GM12878 (cell line): ENCODE data around the gene FLVCR2. TPM values are rescaled to one million over a fixed set of nuclear protein-coding genes. Genes with fewer than 3 reads are reported as not detected.

Experiments
- ATAC-seq: fragments of 200-7000 bp; cut with Tn5 transposase; 3 replicates; pipeline ENCODE4 v1.9.1; 2020; ENCODE audit warnings: mild to moderate bottlenecking, moderate library complexity
- BruUV-seq: library from RNA; stranded (reverse); fragments of 400-500 nt; replicated peaks from 2 replicates; lab custom pipeline; 2021; lab: Mats Ljungman, UMichigan
- CTCF ChIA-PET: fragments of 300-600 bp; sonication (Branson Sonifier 250); formaldehyde crosslinking; extraction: SDS; loops from one replicate; lab custom pipeline; 2021; ENCODE audit warnings: inconsistent platforms; lab: Yijun Ruan, JAX
- POLR2A ChIA-PET: fragments of 350-600 bp; formaldehyde crosslinking; extraction: SDS; loops from one replicate; lab custom pipeline; 2021; ENCODE audit warnings: inconsistent platforms; lab: Charles Lee
- RAD21 ChIA-PET: fragments of 300-600 bp; sonication (Branson Sonifier 250); formaldehyde crosslinking; loops from one replicate; lab custom pipeline; 2023; ENCODE audit warnings: antibody characterized with exemption; ENCODE audit not compliant: unreplicated experiment; lab: Charles Lee
- SMC1A ChIA-PET: fragments of 300-600 bp; sonication (Branson Sonifier 250); formaldehyde crosslinking; loops from one replicate; lab custom pipeline; 2023; ENCODE audit not compliant: unreplicated experiment, uncharacterized antibody; lab: Charles Lee
- DNase-seq: peaks from one replicate; pipeline ENCODE4 v3.0.0-alpha.2; 2011; ENCODE audit warnings: low read depth, low spot score
- FAIRE-seq: peaks from 3 replicates; lab custom pipeline; 2011; peaks lifted over from hg19 to GRCh38; lab: Jason Lieb, UNC
- H2AFZ ChIP-seq: 2 replicates; pipeline ENCODE4 v1.6.0; 2011; ENCODE audit warnings: low read depth, low read length, control low read depth; ENCODE audit not compliant: control insufficient read depth
- H3K27ac ChIP-seq: 2 replicates; pipeline ENCODE4 v1.5.1; 2011; ENCODE audit warnings: control low read depth; ENCODE audit not compliant: control insufficient read depth, insufficient read depth
- H3K27me3 ChIP-seq, 2 experiments: replicated peaks in 1 of 2; 2 replicates each; pipeline versions ENCODE4 v1.6.0 to v1.6.1; 2011; ENCODE audit warnings: low read length in 1 of 2; ENCODE audit not compliant: control insufficient read depth in 2 of 2, insufficient read depth in 2 of 2
- H3K36me3 ChIP-seq, 2 experiments: 2 replicates each; pipeline ENCODE4 v1.5.1; 2011; ENCODE audit warnings: low read length in 1 of 2; ENCODE audit not compliant: control insufficient read depth in 2 of 2, insufficient read depth in 2 of 2
- H3K4me1 ChIP-seq: 2 replicates; pipeline ENCODE4 v1.6.1; 2011; ENCODE audit warnings: mild to moderate bottlenecking, low read length, moderate library complexity, mixed read lengths; ENCODE audit not compliant: control insufficient read depth, insufficient read depth
- H3K4me2 ChIP-seq: 2 replicates; pipeline ENCODE4 v1.6.0; 2011; ENCODE audit warnings: control low read depth; ENCODE audit not compliant: control insufficient read depth, insufficient read depth
- H3K4me3 ChIP-seq: fragments of 200-600 bp; sonication (generic); 2 replicates; pipeline ENCODE4 v1.5.1; 2016
- H3K79me2 ChIP-seq: 2 replicates; pipeline ENCODE4 v1.6.0; 2011; ENCODE audit warnings: low read length; ENCODE audit not compliant: control insufficient read depth, insufficient read depth
- H3K9ac ChIP-seq: 2 replicates; pipeline ENCODE4 v1.8.0; 2011; ENCODE audit warnings: low read length, control low read depth, mixed read lengths; ENCODE audit not compliant: control insufficient read depth, insufficient read depth
- H3K9me3 ChIP-seq: replicated peaks from 3 replicates; pipeline ENCODE4 v1.5.1; 2011; ENCODE audit warnings: mild to moderate bottlenecking, low read length; ENCODE audit not compliant: control insufficient read depth, insufficient read depth
- H4K20me1 ChIP-seq: 2 replicates; pipeline ENCODE4 v1.6.0; 2011; ENCODE audit not compliant: control insufficient read depth, insufficient read depth
- ASH2L ChIP-seq: fragments of 300-600, 200-600 bp; sonication (generic); IDR thresholded peaks from 2 replicates; pipeline ENCODE4 v1.6.1; 2017; ENCODE audit warnings: low read depth, mild to moderate bottlenecking, borderline replicate concordance
- CBFB ChIP-seq: IDR thresholded peaks from 2 replicates; pipeline ENCODE4 v1.6.1; 2016; ENCODE audit warnings: antibody characterized with exemption, low read depth
- CBX5 ChIP-seq: sonication (generic); IDR thresholded peaks from 2 replicates; pipeline ENCODE4 v1.6.1; 2016; ENCODE audit warnings: low read depth, moderate library complexity, mild to moderate bottlenecking, inconsistent platforms
- CREB1 ChIP-seq: IDR thresholded peaks from 2 replicates; pipeline ENCODE4 v1.6.1; 2012; ENCODE audit warnings: low read depth, mild to moderate bottlenecking, inconsistent platforms
- HDAC6 ChIP-seq: fragments of 200-600 bp; sonication (generic); IDR thresholded peaks from one replicate; pipeline ENCODE4 v1.8.0; 2017; ENCODE audit warnings: antibody characterized with exemption; ENCODE audit not compliant: unreplicated experiment
- JUNB ChIP-seq: IDR thresholded peaks from 2 replicates; pipeline ENCODE4 v1.6.1; 2016; ENCODE audit warnings: antibody characterized with exemption, mild to moderate bottlenecking
- LARP7 ChIP-seq: fragments of 450-650 bp; IDR thresholded peaks from 2 replicates; pipeline ENCODE4 v1.6.1; 2017; ENCODE audit warnings: mild to moderate bottlenecking
- MTA2 ChIP-seq: fragments of 450-650 bp; IDR thresholded peaks from 2 replicates; pipeline ENCODE4 v1.6.1; 2016; ENCODE audit warnings: low read depth, mild to moderate bottlenecking, moderate library complexity
- MYB ChIP-seq: fragments of 150-350 bp; IDR thresholded peaks from 2 replicates; pipeline ENCODE4 v1.6.1; 2014; ENCODE audit warnings: mild to moderate bottlenecking, low read depth, low read length, borderline replicate concordance
- NR2C1 ChIP-seq: fragments of 450-650 bp; IDR thresholded peaks from 2 replicates; pipeline ENCODE4 v1.6.1; 2017; ENCODE audit warnings: antibody characterized with exemption, mild to moderate bottlenecking, moderate library complexity
- RAD21 ChIP-seq: IDR thresholded peaks from 2 replicates; pipeline ENCODE4 v1.6.1; 2011; ENCODE audit warnings: mild to moderate bottlenecking, low read depth, low read length, moderate library complexity; ENCODE audit not compliant: insufficient read depth
- RBBP5 ChIP-seq: fragments of 200-600 bp; sonication (generic); conservative IDR thresholded peaks from 2 replicates; pipeline ENCODE4 v1.6.1; 2016
- SIN3A ChIP-seq: IDR thresholded peaks from 2 replicates; pipeline ENCODE4 v1.6.1; 2012; ENCODE audit warnings: low read depth, low read length, improper control_type of control experiment
- SP1 ChIP-seq: IDR thresholded peaks from one replicate; pipeline ENCODE4 v1.6.1; 2011; ENCODE audit warnings: low read depth, low read length
- TBL1XR1 ChIP-seq: IDR thresholded peaks from 2 replicates; pipeline ENCODE4 v1.6.1; 2012; ENCODE audit warnings: low read depth, low read length, improper control_type of control experiment
- WGBS: methylation state at CpG from one replicate; pipeline ENCODE4 v1.1.6; 2016; ENCODE audit warnings: low lambda C conversion rate; ENCODE audit not compliant: insufficient replicate concordance, insufficient coverage; ENCODE audit errors: missing lambda C conversion rate; 5-methylcytosine and 5-hydroxymethylcytosine counted together
- in situ Hi-C: fragments of 300-500 bp; cut with MboI; formaldehyde crosslinking; loops from 9 replicates; pipeline ENCODE4 v1.14.3; 2018; ENCODE audit warnings: mixed read lengths
- intact Hi-C: fragments of 100-400 bp; cut with micrococcal nuclease; formaldehyde crosslinking; loops from one replicate; pipeline ENCODE4 v1.14.2; 2022; ENCODE audit not compliant: unreplicated experiment
- polyA plus RNA-seq, 11 experiments: library from polyadenylated mRNA; depleted of rRNA in 4 of 11; unstranded in 6 of 11; stranded (reverse) in 5 of 11; fragments of >200 nt; fragmentation: Nextera tagmentation in 4 of 11; fragmentation: Illumina TruSeq in 1 of 11; extraction: Ambion mirVana in 4 of 11; extraction: Trizol in 1 of 11; gene quantifications; 1 replicate in 1 of 11; 2 replicates in 10 of 11; pipeline versions ENCODE4 v1.2.1 to v1.2.3, GENCODE V29; 2011 to 2016; ENCODE audit warnings: inconsistent platforms in 2 of 11, missing spikeins in 2 of 11, low read depth in 1 of 11
- total RNA-seq, 4 experiments: library from RNA; depleted of rRNA in 3 of 4; stranded (reverse); fragments of >200 nt in 3 of 4; fragmentation: Illumina TruSeq in 1 of 4; extraction: Trizol in 1 of 4; gene quantifications; 2 replicates each; pipeline versions ENCODE4 v1.2.1 to v1.2.3, GENCODE V29; 2013 to 2021
- TF ChIP-seq, protein P1 (sequence below): IDR thresholded peaks from 2 replicates; pipeline ENCODE4 v1.6.1; 2011; ENCODE audit warnings: low read depth, low read length, improper control_type of control experiment, borderline replicate concordance

Gene FLVCR2
- total and polyA plus RNA-seq, 10 of the 15 experiments (the other 5 are each of a cell fraction or from before 2014, with no cell fraction given): 0.24 to 3.7 (median 1.6) TPM

DNA sequence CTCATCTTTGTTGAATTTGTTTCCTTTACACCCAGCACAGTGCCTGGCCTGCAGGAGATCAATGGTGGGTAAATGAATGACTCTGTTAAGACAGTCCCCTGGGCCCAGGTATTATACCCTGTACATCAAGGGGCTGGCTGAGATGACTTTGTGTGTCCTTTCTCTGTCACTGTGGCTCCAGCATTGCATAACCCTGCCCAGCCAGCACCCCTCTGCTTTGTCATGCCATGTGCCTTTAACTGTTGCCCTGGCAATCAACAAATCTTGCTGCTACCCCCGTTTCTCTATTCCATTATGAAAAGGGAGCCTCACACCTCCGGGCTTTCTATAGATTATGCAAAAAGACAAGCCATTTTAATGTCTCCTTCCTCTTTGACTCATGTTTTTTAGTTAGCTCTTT, 7.6 kb upstream of the FLVCR2 start:
- no peak overlapping the region for H3K27ac ChIP-seq
- H4K20me1 ChIP-seq: no peaks in the 10 kb centered on the region
- in situ Hi-C loops: loop anchor here (10.0 kb wide), 1 partner anchor 414 kb away; the partner anchor contains the start of genes IFT43 and TGFB3
- SMC1A ChIA-PET: interaction anchor here (0.6 to 12.4 kb wide), 9 partner anchors 9 to 414 kb away, joined by 3 to 375 read pairs (median 3); partner anchors contain the start of gene IFT43
- no peak overlapping the region for H3K4me3 ChIP-seq
- TF ChIP-seq NR2C1: no peak
- TF ChIP-seq JUNB: no peak
- TF ChIP-seq HDAC6: no peak
- TF ChIP-seq SP1: no peak
- no peak for TF ChIP-seq LARP7
- TF ChIP-seq CREB1: no peak
- no peak for TF ChIP-seq MYB
- no peak for TF ChIP-seq CBX5
- no peak for TF ChIP-seq RAD21
- TF ChIP-seq SIN3A: no peak
- no peak for TF ChIP-seq TBL1XR1
- TF ChIP-seq ASH2L: no peak
- TF ChIP-seq, protein P1, sequence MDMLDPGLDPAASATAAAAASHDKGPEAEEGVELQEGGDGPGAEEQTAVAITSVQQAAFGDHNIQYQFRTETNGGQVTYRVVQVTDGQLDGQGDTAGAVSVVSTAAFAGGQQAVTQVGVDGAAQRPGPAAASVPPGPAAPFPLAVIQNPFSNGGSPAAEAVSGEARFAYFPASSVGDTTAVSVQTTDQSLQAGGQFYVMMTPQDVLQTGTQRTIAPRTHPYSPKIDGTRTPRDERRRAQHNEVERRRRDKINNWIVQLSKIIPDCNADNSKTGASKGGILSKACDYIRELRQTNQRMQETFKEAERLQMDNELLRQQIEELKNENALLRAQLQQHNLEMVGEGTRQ: no peak
- no peak for TF ChIP-seq CBFB
- TF ChIP-seq MTA2: no peak
- no peak for TF ChIP-seq RBBP5
- TF ChIP-seq, all 136 proteins: peak for 0
- Histone ChIP-seq H3K9ac (no peak overlapping the region), H3K79me2 (no peaks in the 10 kb centered on the region), H3K4me1 (peaks cover 21% of the 10 kb centered on the region), H3K4me2 (no peak overlapping the region), H2AFZ (peak overlapping the region; percentile 35; the same call in 1 of the 2 replicates), H3K27me3 (no peaks in the 10 kb centered on the region), H3K36me3 (no peaks in the 10 kb centered on the region), H3K9me3 (no peaks in the 10 kb centered on the region)
- RAD21 ChIA-PET: interaction anchor here (1.0 to 2.5 kb wide), 3 partner anchors 10 to 71 kb away, joined by 3 to 16 read pairs (median 3); no protein-coding TSS in a partner anchor
- ATAC-seq: peak; percentile 76
- 0% methylated on average over 2 of the region's 2 CpGs for WGBS
- no peak for FAIRE-seq
- no peak for DNase-seq
- CTCF ChIA-PET: interaction anchor here (1.3 to 14.9 kb wide), 6 partner anchors 9 to 336 kb away, joined by 3 to 578 read pairs (median 20); partner anchors contain the start of genes BATF, ERG28 and TTLL5
- no TSS peak for BruUV-seq
- POLR2A ChIA-PET: interaction anchor here (1.8 kb wide), 1 partner anchor 9 kb away, joined by 5 read pairs; no protein-coding TSS in a partner anchor
- intact Hi-C loops: loop anchor here (10.0 kb wide), 1 partner anchor 414 kb away; the partner anchor contains the start of genes IFT43 and TGFB3
